Neural progenitor cell (in vitro differentiated cells): ENCODE results near the gene SLC25A43.

Source experiments
- CTCF ChIP-seq: fragments of 200-600 bp; sonication (generic); IDR thresholded peaks from 2 replicates; pipeline ENCODE4 v1.5.1; 2017; ENCODE audit warnings: antibody characterized with exemption, mild to moderate bottlenecking
- EZH2 ChIP-seq: fragments of 200-600 bp; sonication (generic); IDR thresholded peaks from 2 replicates; pipeline ENCODE4 v1.6.1; 2017; ENCODE audit warnings: antibody characterized with exemption, mild to moderate bottlenecking, moderate library complexity
- EZH2phosphoT487 ChIP-seq: fragments of 200-600 bp; sonication (generic); IDR thresholded peaks from 2 replicates; pipeline ENCODE4 v1.6.1; 2017; ENCODE audit warnings: antibody characterized with exemption

GRCh38 chrX:119376312-119376711 is 22.8 kb upstream of the SLC25A43 start:
- TF ChIP-seq CTCF, result no peak
- no peak for TF ChIP-seq EZH2
- no peak for TF ChIP-seq EZH2phosphoT487
